Epidermal melanocyte (primary cell): ENCODE measurements around the gene PPP2R2D.
"Not testable (repeated sequence)": the region's sequence is repeated elsewhere in the genome, so short reads cannot be mapped to it uniquely, and the experiment has no call there.

Experiments used
- DNase-seq: peaks from one replicate; pipeline ENCODE4 v3.0.0; 2011; ENCODE audit warnings: low spot score; ENCODE audit not compliant: insufficient read length

PPP2R2D gene

DNA sequence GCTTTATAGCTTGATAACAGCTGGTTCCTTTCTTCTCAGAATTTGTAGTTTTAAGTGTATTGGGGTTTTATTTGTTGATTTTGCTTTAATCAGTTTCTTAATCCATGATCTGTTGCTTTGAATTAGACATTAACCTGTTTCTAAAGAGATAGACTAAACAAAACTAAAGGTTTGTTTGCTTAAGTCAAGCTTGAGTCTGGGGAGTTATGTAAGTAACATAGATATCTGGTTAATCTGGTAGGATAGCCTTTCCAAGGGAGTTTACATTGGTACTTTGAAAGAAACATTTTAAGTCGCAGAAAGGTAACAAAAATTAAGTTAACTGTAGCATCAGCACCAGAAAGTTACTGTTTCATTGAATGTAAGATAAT is 5.4 kb downstream of the PPP2R2D start:
- no peak for DNase-seq

DNA sequence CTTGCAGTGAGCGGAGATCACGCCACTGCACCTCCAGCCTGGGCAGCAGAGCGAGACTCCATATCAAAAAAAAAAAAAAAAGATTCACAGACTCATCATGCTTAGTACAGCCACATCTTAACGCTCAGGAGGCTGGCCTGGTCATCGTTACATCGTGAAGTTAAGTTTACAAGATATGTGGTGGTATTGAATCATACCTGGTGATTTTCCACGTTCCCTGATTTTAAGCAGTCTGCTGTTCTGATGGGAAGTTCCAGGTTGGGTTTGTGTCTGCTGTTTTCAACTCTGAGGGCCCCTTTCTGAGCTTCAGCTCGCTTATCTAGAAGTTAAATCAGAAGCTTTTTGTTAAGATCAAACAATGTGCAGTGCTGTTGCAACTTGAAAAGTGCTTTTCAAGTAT is 6.9 kb downstream of the PPP2R2D start:
- DNase-seq: no peak

DNA sequence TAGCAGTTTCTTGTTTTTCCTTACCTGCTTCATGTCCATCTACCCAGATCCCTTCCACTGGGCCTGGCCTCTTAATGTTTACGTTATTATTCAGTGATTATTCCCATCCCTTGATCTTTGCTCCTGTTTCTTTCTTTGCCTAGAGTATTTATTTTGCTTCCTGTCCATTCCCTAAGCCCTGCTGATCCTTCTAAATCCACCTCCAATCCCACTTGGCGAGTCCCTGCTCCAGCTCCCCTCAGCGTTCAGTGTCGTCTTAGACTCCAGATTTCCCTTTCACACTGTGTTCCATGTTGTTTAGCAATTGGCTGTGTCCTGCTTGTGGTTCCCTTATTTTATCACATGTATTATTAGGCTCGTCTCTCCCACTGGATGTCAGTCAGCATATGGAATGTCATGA is 7.3 kb downstream of the PPP2R2D start:
- no peak for DNase-seq

DNA sequence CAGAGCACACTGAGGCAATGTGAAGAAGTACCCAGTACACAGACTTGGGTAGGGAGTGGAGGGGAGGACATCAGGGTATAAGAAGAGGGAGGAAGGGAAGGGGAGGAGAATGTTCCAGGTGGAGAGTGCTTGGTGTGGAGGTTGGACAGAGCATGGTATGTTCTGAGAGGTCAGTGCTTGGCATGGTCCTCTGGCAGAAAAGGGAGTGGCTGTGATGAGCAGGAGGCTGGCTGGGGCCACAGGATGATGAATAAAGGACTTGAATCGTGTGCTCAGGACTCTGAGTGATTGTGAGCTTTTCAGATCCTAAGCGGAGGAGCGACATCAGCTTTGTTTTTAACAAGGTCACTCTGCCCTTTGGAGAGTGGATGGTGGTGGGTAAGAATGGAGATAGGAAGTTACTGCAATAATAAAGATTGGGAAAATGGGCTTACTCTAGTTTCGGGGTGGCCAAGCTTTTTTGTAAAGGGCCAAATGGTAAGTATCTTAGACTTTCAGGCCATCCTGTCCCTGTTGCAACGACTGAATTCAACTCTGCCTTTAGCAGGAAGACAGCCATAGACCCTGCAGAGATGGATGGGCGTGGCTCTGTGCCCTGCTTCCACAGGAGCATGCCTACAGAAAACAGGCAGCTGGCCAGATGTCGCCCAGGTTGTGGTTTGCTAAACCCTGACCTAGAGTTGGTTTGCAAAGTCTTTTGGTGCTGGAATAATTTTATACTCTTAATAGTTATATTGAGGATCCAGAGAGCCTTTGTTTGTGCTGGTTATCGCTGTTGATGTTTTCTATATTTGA is 8.4 kb downstream of the PPP2R2D start:
- DNase-seq: no peak

DNA sequence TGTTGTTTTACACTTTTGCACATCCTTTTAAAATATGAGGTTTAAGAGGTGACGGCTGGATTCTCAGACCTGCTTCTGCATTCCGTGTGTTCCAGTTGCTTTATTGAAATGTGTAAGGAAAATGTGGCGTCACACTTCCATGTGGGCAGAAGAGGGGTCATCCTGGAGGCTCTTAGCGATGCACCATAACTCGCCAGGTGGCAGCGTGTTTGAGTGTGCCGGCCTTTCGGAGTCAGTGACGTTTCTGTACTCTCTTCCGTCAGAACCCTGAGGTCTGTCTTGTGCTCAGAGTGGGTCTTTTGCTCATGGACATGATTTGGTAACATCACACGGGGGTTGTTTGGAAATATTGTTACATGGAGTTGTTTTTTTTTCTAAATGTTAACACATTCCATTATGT is 9.1 kb downstream of the PPP2R2D start:
- no peak for DNase-seq

DNA sequence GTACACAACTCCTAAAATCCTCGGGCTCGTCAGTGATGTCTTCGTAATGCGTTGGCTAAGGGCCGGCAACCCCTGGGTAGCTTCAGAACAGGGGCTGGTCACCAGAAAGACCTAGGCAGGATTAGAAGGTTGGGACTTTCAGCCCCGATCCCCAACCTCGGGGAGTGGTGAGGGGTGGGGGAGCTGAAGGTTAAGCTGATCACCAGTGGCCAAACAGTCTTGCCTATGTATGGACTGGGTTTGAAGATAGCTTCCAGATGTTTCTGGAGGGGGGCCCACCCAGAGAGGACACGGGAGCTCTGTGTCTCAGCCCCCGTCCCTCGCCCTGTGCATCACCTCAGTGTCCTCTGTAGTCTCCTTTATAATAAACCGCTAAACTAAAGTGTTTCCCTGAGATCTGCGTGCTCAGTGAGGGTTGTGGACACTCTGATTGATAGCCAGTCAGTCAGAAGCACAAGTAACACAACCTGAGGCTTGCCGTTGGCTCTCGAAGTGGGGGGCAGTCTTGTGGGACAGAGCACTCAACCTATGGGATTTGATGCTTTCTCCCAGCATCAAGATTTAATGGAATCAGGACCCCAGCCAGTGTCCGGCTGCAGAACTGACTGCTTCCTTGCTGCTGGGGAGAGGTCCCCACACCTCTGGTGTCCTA is 10.0 kb downstream of the PPP2R2D start:
- no peak for DNase-seq

DNA sequence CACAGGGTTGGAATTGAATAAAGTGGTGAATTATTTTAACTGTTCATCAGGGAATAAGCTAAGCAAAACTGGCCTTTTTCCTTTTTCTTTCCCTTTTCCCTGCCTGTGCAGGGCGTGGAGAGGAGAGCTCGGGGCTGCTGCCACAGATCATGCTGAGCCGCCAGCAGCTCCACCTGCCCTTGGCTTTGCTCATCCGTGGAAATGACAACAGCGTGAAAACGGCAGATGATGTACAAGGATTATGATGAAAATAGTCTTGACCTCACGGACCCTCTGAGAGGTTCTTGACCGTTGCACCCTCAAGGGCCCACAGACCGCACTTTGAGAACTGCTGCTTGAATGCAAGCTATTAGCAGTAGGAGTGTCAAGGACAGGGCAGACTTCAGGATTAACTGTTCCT is 10.6 kb downstream of the PPP2R2D start:
- no peak for DNase-seq

DNA sequence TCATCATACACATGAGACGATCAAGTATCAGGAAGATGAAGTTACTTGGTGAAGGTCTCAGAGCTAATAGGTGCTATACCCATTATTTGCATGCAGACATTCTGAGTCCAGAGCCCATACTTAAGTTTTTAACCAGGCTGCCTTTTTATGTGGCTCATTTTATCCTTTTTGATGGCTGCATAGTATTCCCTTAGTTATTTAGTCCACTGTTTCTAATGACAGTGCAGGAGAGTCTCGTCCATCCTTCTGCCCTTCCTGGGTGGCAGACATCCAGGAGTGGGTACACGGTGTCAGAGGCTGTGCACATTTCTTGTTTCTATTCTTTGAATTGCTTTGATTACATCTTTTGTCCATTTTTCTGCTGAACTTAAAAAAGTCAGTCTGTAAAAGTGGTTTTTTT is 11.8 kb downstream of the PPP2R2D start:
- no peak for DNase-seq

DNA sequence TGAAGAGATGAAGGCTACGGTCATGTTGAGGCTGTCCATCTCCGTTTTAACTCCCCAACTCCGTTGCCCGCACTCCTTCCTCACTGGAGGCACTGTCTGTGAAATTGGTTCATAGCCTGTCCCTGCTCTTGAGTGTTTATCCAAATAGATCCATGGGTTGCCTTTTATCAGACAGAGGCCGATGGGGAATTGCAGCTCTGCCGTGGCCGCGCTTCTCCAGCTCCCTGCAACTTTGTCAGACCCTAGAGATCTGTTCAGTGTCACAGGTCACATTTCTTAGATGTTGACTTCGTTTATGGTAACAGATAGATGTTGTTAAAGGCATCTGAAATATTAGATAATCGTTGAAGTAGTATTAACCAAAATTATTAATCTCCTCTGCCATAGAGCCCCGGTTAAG is 14.7 kb downstream of the PPP2R2D start:
- DNase-seq: no peak

DNA sequence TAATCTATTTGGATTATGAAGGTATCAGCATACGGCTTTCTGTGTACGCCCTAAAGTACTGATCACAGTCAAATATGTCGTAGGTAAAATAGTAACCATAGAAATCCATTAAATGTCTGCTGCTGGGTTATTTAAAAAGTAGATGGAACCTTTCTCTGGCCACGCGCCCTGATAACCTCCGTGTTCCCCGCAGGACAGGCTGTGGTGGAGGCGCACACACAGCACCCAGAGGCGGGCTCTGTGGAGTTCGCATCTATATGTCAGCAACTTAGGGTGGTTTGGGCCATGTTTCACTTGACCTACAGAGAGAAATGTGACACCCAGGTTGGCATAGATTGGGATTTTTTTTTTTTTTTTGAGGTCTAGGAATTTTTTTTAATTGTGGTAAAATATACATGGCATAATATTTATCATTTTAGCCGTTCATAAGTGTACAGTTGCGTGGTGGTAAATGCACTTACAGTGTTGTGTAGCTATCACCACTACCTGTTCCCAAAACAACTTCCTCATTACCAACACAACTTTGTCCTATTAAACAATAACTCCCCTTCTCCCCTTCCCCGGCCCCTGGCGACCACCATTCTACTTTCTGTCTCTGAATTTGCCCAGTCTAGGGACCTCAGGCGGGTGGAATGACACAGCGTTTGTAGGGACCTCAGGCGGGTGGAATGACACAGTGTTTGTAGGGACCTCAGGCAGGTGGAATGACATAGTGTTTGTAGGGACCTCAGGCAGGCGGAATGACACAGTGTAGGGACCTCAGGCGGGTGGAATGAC is 15.4 kb downstream of the PPP2R2D start:
- no peak for DNase-seq

DNA sequence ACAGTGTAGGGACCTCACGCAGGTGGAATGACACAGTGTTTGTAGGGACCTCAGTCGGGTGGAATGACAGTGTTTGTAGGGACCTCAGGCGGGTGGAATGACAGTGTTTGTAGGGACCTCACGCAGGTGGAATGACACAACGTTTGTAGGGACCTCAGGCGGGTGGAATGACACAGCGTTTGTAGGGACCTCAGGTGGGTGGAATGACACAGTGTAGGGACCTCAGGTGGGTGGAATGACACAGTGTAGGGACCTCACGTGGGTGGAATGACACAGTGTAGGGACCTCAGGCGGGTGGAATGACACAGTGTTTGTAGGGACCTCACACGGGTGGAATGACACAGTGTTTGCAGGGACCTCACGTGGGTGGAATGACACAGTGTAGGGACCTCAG is 16.0 kb downstream of the PPP2R2D start:
- DNase-seq: not testable (repeated sequence)

DNA sequence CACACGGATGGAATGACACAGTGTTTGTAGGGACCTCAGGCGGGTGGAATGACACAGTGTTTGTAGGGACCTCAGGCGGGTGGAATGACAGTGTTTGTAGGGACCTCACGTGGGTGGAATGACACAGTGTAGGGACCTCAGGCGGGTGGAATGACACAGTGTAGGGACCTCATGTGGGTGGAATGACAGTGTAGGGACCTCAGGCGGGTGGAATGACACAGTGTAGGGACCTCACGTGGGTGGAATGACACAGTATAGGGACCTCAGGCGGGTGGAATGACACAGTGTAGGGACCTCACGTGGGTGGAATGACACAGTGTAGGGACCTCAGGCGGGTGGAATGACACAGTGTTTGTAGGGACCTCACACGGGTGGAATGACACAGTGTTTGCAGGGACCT is 16.7 kb downstream of the PPP2R2D start:
- not testable (repeated sequence) for DNase-seq

DNA sequence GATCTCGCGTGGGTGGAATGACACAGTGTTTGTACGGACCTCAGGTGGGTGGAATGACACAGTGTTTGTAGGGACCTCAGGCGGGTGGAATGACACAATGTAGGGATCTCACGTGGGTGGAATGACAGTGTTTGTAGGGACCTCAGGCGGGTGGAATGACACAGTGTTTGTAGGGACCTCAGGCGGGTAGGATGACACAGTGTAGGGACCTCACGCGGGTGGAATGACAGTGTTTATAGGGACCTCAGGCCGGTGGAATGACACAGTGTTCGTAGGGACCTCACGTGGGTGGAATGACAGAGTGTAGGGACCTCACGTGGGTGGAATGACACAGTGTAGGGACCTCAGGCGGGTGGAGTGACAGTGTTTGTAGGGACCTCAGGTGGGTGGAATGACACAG is 18.7 kb downstream of the PPP2R2D start:
- DNase-seq: not testable (repeated sequence)

DNA sequence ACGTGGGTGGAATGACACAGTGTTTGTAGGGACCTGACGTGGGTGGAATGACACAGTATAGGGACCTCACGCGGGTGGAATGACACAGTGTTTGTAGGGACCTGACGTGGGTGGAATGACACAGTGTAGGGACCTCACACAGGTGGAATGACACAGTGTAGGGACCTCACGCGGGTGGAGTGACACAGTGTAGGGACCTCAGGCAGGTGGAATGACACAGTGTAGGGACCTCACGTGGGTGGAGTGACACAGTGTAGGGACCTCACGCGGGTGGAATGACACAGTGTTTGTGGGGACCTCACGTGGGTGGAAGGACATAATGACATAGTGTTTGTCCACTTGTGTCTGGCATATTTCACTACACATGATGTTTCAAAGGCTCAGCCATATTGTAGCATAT is 19.3 kb downstream of the PPP2R2D start:
- no peak for DNase-seq

DNA sequence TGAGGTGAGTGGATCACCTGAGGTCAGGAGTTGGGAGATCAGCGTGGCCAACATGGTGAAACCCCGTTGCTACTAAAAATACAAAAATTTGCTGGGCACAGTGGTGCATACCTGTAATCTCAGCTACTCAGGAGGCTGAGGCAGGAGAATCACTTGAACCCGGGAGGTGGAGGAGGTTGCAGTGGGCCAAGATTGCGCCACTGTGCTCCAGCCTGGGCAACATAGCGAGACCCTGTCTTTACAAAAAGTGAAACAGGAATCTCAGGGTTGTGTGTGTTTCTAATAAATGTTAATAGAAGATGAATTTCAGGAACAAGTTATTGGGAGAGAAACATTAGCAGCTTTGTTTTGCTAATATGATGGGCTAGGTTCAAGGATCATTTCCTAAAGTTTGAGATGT is 19.9 kb downstream of the PPP2R2D start:
- no peak for DNase-seq

DNA sequence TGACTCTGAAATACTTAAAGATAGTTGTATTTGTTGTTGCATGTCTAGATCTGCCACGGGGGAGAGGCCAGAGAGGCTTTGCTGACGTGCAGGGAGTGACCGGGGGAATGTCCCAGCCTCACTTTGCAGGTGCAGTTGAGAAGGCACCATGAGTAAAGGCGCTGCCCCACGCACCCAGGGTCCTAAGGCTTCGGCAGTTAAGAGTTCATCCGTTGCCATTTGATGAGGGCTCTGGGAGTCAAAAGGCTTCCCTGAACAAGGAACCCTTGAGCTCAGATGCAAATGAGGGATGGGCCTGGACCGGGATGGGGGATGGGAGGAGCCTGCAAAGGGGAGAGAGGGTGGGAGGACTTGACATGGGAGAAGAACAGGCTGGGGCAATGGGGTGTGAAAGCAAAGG is 20.4 kb downstream of the PPP2R2D start:
- no peak for DNase-seq

DNA sequence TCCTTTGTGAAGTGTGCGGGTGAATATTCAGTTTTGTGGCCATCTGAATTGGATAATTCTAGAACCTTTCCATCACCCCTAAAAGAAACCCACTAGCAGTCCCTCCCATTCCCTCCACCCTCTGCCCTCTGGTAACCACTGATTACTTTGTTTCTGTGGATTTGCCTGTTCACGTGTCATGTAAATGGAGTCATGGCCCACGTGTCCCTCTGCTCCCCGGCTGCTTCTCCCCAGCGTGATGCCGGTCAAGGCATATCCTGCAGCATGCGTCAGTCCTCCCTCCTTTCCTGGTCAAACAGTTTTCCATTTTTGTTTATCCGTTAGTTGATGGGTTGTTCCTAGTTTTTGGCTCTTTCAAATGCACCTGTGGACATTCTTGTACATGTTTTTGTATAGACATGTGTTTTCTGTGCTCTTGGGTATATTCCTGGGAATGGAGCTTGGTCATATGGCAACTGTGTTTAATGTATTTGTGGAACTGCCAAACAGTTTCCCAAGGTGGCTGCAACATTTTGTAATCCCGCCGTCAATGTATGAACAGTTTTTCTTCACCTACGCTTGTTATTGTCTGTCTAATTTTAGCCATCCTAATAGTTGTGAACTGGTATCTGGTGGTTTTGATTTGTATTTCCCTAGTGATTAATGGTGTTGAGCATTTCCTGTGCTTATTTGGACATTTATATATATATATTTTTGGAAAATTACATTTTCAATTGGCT is 22.4 kb downstream of the PPP2R2D start:
- no peak for DNase-seq

DNA sequence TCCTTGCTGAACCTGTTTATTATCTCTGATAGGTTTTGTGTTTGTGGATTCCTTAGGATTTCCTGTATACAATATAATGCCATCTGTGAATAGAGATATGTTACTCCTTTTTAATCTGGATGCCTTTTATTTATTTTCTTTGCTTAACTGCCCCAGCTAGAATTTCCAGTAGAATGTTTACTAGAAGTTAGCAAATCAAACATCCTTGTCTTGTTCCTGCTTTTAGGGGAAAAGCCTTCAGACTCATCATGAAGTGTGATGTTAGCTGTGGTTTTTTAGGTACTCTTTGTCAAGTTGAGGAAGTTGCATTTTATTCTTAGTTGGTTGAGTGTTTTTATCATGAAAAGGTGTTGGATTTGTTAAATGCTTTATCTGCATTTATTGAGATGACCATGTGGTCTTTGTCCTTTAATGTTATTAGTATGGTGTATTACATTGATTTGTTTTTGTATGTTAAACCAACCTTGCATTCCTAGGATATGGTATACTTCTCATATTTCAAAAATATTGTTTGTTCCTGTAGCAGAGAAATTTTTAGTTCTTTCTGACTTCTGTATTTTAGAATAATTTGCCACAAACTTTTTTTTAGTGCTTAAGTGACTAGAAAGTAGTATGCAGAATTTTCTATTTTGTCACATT is 24.3 kb downstream of the PPP2R2D start:
- DNase-seq: no peak

DNA sequence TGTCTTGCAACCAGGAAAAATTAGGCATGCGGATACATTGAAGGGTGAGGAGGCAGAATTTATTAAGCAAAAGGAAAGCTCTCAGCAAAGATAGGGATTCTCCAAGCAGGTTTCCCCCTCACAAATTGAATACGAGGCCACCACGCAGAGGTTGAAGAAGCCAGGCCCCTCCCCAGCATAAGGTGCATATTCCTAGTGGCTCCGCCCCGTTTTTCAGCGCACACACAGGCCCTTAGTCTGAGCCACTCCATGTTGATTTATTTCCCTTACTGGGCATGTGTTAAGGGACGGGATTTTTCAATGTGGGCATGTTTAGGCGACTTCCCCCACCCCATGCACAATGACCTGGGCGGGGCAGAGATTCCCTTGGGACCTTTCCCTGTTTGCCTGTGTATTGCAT is 24.9 kb downstream of the PPP2R2D start:
- DNase-seq: no peak

DNA sequence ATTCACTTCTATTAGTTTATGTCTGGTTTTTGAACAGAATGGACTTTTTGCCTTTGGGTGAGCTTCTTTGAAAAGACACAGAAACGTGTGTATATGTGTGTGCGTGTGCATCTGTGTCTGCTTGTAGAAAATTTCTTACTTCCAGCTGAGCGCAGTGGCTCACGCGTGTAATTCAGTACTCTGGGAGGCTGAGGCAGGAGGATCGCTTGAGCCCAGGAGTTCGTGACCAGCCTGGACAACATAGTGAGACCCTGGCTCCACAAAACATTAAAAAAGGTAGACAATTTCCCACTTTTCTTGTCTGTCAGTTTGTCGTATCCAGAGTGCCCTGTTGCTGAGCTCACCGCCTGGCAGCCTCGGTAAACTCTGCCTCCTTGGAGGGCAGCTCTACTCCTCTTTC is 25.4 kb downstream of the PPP2R2D start:
- no peak for DNase-seq
